ENCODE results near the gene PTPRR. TPM values are rescaled to one million over a fixed set of nuclear protein-coding genes. Genes with fewer than 3 reads are reported as not detected.

Gene PTPRR
- total and polyA plus RNA-seq, 2 donors from 2014 or later = 0.50 to 0.86 TPM

DNA sequence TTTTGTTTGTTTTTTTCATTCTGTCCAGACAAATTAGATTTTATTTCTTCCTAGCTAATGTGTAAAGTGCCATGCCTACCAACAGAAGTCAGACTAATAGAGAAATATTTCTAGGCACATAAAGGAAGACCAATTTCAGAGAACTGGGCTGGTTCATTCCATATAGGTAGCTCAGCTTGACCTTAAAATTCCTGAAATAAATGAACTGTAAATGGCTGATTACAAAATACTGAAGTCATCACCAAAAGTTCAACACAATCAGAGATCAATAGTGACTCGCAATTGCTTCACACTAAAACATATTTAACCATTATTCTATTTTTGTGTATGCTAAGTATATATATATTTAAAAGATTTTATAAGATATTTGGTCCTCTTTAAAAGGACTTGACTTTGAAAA lies 317.5 kb downstream of the PTPRR start:
- no peak overlapping the region for H3K4me3 ChIP-seq (ENCODE audit: low read length in 3 of 3)

DNA sequence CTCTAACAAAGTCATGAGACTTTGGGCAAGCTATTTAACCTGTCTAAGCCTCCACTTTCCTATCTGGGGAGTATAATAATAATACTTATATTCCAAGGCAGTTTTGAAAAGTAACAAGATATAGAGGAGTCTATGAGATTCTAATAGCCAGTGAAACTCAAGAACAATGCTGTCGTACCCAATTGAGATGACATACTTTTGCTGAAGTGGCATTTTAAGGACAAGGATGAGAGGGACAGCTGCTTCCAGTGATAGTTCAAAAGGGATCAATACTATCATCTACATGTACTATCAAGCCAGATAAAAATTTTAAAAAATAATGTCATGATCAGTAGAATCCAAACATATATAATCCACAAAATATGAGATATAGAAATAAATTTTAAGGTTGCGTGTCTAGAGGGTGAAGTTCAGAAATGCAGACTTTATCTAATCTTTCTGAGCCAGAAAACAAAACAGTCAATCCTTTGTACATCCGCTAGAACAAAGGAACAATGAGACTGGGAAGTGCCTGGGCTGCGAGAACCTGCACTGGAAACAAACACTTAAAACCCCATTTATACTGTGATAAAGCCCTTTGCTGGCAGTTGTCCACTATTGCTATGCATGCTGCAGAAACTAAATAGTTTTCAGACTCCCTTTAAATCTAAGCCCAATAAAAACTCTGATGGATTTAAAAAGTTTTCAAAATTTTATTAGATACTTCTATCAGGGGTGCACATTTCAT lies 321.9 kb downstream of the PTPRR start:
- Histone ChIP-seq H3K4me3 (ENCODE audit: low read length in 3 of 3) (no peak overlapping the region), H3K27me3 (ENCODE audit: control insufficient read depth, insufficient read depth, low read length) (no peaks in the 10 kb centered on the region), H3K27ac (ENCODE audit: low read depth in 2 of 2, low read length in 2 of 2) (no peak overlapping the region), H3K9me3 (ENCODE audit: control insufficient read depth in 2 of 3, insufficient read depth in 1 of 3, low read length in 3 of 3) (no peaks in the 10 kb centered on the region), H3K4me1 (ENCODE audit: control insufficient read depth in 2 of 3, insufficient read depth in 2 of 3, low read depth in 1 of 3, low read length in 3 of 3) (no peaks in the 10 kb centered on the region), H3K36me3 (ENCODE audit: control insufficient read depth in 2 of 3, insufficient read depth in 3 of 3, low read length in 3 of 3) (no peaks in the 10 kb centered on the region), H3K9ac (ENCODE audit: low read length in 3 of 3) (no peak overlapping the region)
- FAIRE-seq (no peak), DNase-seq (peak in 1 of 5 donors; percentile 35)
- no peak for TF ChIP-seq CTCF (IDR thresholded peaks at IDR 0.05; ENCODE audit: borderline replicate concordance, extremely low read depth, insufficient read depth)
- intact Hi-C loops (cut with DNase I) = no loop called here

More for the DNA sequence above, 317.5 kb downstream of the PTPRR start:
- TF ChIP-seq CTCF (IDR thresholded peaks at IDR 0.05; ENCODE audit: borderline replicate concordance, extremely low read depth, insufficient read depth) = no peak
- no peak for DNase-seq
- no peak for FAIRE-seq
- Histone ChIP-seq H3K36me3 (ENCODE audit: control insufficient read depth in 2 of 3, insufficient read depth in 3 of 3, low read length in 3 of 3) (no peaks in the 10 kb centered on the region), H3K27ac (ENCODE audit: low read depth in 2 of 2, low read length in 2 of 2) (no peak overlapping the region), H3K27me3 (ENCODE audit: control insufficient read depth, insufficient read depth, low read length) (no peaks in the 10 kb centered on the region), H3K9ac (ENCODE audit: low read length in 3 of 3) (no peak overlapping the region), H3K9me3 (ENCODE audit: control insufficient read depth in 2 of 3, insufficient read depth in 1 of 3, low read length in 3 of 3) (no peaks in the 10 kb centered on the region), H3K4me1 (ENCODE audit: control insufficient read depth in 2 of 3, insufficient read depth in 2 of 3, low read depth in 1 of 3, low read length in 3 of 3) (no peaks in the 10 kb centered on the region)
- intact Hi-C loops (cut with DNase I) = no loop called here

- no peak for FAIRE-seq
- intact Hi-C loops (cut with DNase I) = no loop called here
- Histone ChIP-seq H3K36me3 (ENCODE audit: control insufficient read depth in 2 of 3, insufficient read depth in 3 of 3, low read length in 3 of 3) (no peaks in the 10 kb centered on the region), H3K27ac (ENCODE audit: low read depth in 2 of 2, low read length in 2 of 2) (no peak overlapping the region), H3K9ac (ENCODE audit: low read length in 3 of 3) (no peak overlapping the region), H3K9me3 (ENCODE audit: control insufficient read depth in 2 of 3, insufficient read depth in 1 of 3, low read length in 3 of 3) (no peaks in the 10 kb centered on the region), H3K4me3 (ENCODE audit: low read length in 3 of 3) (no peak overlapping the region), H3K27me3 (ENCODE audit: control insufficient read depth, insufficient read depth, low read length) (no peaks in the 10 kb centered on the region), H3K4me1 (ENCODE audit: control insufficient read depth in 2 of 3, insufficient read depth in 2 of 3, low read depth in 1 of 3, low read length in 3 of 3) (no peaks in the 10 kb centered on the region)
- no peak for TF ChIP-seq CTCF (IDR thresholded peaks at IDR 0.05; ENCODE audit: borderline replicate concordance, extremely low read depth, insufficient read depth)
- no peak for DNase-seq
These were observed 327.9 kb downstream of the PTPRR start for GRCh38 chr12:70592664-70593063.

Measured in kidney (tissue), 14 donors.